ENCODE data around the gene GAA.
A peak's percentile ranks its signal among the peaks of the same experiment; 100 is the strongest.

The GAA gene

DNA sequence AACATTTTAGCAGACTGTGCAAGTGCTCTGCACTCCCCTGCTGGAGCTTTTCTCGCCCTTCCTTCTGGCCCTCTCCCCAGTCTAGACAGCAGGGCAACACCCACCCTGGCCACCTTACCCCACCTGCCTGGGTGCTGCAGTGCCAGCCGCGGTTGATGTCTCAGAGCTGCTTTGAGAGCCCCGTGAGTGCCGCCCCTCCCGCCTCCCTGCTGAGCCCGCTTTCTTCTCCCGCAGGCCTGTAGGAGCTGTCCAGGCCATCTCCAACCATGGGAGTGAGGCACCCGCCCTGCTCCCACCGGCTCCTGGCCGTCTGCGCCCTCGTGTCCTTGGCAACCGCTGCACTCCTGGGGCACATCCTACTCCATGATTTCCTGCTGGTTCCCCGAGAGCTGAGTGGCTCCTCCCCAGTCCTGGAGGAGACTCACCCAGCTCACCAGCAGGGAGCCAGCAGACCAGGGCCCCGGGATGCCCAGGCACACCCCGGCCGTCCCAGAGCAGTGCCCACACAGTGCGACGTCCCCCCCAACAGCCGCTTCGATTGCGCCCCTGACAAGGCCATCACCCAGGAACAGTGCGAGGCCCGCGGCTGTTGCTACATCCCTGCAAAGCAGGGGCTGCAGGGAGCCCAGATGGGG is 3.1 kb downstream of the GAA start:
- DNase-seq (ENCODE audit: low read depth): peak; percentile 15

DNA sequence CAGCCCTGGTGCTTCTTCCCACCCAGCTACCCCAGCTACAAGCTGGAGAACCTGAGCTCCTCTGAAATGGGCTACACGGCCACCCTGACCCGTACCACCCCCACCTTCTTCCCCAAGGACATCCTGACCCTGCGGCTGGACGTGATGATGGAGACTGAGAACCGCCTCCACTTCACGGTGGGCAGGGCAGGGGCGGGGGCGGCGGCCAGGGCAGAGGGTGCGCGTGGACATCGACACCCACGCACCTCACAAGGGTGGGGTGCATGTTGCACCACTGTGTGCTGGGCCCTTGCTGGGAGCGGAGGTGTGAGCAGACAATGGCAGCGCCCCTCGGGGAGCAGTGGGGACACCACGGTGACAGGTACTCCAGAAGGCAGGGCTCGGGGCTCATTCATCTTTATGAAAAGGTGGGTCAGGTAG is 3.6 kb downstream of the GAA start:
- no peak for DNase-seq (ENCODE audit: low read depth)

DNA sequence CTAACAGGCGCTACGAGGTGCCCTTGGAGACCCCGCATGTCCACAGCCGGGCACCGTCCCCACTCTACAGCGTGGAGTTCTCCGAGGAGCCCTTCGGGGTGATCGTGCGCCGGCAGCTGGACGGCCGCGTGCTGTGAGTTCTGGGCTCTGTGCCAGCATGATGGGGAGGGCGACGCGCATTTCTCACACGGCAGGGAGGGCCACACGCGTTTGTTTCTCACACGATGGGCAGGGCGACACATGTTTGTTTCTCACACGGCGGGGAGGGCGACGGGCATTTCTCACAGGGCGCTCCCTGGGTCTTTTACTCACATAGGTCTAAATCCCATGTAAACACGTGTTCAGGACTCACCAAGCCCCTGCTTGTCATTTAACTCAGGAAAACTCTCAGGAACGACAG is 4.4 kb downstream of the GAA start:
- DNase-seq (ENCODE audit: low read depth): no peak

DNA sequence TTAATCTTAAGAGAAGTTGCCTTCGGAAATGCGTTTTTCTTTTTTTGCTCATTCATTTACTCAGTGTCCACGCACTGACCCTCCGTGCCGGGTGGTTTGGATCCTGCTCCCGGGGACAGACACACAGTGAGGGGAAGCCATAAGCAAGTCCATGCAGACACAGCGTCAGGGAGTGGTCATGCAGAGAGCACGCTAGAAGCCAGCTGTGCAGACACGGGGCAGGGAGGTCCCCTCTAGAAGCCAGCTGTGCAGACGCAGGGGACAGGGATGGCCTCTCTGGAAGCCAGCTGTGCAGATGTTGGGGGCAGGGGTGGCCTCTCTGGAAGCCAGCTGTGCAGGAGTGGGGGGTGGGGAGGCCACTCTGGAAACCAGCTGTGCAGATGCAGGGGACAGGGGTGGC is 4.8 kb downstream of the GAA start:
- DNase-seq (ENCODE audit: low read depth): no peak

DNA sequence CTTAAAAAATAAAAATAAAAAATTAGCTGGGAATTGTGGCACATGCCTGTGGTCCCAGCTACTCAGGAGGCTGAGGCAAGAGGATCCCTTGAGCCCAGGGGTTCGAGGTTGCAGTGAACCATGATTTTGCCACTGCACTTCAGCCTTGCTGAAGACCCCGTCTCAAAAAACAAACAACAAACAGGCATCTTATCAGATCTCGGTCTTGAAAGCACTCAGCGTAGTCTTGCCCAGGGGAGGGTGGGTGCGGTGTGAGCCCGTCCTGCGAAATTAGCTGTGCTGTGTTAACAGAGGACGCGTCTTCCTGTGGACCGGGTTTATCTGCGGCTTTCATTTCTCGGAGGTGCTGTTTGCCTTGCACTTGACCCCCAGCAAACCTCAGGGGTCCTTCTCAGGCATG is 5.4 kb downstream of the GAA start:
- DNase-seq (ENCODE audit: low read depth): no peak

DNA sequence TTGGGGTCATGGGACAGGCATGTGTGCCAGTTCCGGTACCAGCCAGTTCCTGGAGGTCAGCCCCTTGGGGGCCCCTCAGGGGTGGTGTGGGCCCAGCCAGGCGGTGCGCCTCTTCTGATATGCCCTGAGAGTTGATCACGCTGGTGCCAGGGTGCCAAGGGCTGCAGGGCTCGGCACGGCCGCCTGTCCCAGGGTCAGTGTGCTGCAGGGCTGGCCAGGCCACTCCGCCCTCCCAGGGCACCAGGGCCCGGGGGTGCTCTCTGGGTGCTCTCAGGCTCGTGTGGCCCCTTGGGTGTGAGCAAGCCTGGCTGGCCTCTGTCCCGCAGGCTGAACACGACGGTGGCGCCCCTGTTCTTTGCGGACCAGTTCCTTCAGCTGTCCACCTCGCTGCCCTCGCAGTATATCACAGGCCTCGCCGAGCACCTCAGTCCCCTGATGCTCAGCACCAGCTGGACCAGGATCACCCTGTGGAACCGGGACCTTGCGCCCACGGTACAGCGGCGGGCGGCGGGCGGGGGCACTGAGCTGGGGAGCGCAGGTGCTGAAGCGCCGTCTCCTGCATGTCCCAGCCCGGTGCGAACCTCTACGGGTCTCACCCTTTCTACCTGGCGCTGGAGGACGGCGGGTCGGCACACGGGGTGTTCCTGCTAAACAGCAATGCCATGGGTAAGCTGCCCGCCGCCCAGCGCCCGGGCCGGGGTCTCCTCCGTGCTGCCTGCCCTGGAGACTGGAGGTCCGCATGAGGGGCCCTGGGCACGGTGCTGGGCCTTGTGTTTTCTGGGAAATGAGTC is 6.0 kb downstream of the GAA start:
- DNase-seq (ENCODE audit: low read depth): no peak

DNA sequence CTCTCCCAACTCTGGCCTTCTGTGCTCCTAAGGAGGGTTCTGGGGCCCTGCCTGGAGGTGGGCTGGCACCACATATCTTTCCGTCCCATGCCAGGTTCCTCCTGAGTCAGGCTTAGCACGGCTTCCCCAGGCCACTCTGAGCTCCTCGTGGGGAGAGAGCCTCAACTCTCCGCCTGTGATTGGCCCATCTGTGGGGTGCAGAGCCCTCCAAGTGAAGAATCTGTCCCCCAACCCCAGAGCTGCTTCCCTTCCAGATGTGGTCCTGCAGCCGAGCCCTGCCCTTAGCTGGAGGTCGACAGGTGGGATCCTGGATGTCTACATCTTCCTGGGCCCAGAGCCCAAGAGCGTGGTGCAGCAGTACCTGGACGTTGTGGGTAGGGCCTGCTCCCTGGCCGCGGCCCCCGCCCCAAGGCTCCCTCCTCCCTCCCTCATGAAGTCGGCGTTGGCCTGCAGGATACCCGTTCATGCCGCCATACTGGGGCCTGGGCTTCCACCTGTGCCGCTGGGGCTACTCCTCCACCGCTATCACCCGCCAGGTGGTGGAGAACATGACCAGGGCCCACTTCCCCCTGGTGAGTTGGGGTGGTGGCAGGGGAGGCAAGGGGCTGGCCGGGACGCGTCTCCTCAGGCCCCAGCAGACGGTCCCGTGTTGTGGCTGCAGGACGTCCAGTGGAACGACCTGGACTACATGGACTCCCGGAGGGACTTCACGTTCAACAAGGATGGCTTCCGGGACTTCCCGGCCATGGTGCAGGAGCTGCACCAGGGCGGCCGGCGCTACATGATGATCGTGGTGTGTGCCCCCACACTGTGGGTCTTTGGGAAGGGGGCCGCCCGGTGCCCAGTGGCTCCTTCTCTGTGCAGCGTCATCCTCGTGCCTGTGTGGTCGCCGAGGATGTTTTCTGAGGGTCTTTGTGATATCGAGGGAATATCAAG is 6.9 kb downstream of the GAA start:
- DNase-seq (ENCODE audit: low read depth): no peak

DNA sequence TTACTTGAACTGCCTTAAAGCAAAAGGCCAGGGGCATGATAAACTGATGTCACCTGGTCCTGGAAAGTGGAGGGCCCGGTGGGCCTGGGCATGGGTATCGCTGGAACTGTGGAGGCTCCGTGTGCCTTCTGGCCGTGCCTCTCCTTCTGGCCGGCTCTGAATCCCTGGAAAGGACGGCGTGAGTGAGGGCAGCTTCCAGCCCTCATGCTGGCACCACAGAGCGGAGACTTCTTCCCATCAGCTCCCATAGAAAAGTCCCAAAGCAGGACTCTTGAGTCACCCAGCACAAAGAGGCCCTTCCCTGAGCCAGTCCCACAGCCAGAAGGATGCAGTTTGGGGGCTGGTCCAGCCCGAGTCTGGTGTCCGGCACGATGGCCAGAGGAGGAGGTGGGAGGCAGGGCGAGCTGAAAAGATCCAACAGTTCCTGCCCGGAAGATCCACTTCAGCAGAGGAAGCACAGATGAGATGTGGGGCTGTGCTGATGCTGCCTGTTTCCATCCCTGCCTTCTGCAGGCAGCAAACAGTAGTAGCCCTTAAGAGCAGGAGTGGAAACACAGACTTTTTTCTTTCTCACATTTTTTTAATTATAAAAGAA is 7.8 kb downstream of the GAA start:
- DNase-seq (ENCODE audit: low read depth): no peak

DNA sequence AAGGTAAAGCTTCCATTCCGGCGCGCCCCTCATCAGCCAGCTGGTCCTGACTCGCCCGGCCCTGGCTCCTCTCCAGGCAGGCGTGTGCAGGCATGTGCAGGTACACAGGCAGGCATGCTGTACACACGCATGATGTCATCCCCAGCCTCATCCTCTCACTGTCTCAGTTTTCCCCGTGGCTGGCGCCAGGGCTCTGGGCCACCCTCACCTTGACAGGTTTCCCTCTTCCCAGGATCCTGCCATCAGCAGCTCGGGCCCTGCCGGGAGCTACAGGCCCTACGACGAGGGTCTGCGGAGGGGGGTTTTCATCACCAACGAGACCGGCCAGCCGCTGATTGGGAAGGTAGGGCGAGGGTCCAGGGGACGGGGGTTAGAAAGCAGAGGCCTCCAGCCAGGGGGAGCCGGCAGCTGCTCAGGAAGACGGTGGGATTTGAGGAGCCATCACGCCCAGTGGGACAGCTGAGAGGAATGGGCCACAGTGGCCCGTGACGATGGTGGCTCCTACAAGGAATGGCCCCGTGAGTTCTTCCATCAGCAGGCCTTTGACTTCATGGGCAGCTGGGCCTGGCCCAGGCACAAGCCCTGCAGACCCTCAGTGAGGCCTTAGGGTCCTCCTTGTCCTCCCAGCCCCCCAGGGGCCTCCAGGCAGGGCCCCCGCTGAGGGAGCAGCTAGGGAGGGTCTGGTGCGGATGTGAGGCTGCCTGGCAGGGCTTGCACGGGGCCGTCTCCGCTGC is 8.5 kb downstream of the GAA start:
- no peak for DNase-seq (ENCODE audit: low read depth)

DNA sequence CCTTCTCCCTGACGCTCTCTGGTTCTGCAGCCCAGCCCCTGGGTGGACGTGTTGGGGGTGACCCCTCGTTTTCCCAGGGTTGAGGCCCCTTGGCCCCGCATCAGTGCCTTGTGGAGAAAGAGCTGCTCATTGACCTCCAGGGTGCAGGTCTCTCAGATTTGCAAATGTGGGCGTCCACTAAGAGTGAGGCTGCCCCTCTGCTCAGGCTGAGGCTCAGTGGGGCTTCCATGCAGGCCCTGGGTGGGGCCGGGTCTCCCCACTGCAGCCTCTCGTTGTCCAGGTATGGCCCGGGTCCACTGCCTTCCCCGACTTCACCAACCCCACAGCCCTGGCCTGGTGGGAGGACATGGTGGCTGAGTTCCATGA is 9.0 kb downstream of the GAA start:
- DNase-seq (ENCODE audit: low read depth): no peak

DNA sequence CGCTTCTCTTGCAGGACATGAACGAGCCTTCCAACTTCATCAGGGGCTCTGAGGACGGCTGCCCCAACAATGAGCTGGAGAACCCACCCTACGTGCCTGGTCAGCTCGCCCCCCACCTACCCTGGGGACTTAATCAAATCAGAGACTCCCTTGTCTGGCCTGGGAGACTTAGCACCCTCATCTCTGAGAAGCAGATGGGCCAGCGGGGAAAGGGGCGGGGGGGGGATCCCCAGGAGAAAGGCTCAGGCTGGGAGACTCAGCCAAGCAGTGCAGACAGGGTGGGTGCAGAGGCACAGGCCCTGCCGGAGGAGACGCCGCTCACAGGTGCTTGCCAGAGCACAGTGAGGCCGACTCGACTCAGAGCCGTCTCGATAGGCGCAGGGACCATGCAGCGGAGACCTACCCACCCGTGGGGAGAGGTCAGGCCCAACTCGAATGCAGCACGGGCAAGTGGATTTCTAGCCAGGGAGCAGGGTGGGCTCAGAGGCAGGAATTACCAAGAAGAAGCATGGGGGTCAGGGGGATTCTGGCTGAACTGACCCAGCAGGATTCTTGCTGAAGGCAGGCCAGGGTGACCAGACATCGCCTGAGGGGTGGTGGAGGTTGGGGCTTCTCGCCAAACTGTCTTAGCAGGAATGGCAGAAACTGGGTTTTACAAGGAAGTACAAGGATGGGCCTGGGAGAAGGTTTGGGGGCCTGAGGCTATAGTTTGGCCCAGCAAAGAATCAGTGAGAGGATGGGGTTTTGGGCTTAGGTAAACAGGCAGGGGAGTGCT is 9.7 kb downstream of the GAA start:
- DNase-seq (ENCODE audit: low read depth): no peak

DNA sequence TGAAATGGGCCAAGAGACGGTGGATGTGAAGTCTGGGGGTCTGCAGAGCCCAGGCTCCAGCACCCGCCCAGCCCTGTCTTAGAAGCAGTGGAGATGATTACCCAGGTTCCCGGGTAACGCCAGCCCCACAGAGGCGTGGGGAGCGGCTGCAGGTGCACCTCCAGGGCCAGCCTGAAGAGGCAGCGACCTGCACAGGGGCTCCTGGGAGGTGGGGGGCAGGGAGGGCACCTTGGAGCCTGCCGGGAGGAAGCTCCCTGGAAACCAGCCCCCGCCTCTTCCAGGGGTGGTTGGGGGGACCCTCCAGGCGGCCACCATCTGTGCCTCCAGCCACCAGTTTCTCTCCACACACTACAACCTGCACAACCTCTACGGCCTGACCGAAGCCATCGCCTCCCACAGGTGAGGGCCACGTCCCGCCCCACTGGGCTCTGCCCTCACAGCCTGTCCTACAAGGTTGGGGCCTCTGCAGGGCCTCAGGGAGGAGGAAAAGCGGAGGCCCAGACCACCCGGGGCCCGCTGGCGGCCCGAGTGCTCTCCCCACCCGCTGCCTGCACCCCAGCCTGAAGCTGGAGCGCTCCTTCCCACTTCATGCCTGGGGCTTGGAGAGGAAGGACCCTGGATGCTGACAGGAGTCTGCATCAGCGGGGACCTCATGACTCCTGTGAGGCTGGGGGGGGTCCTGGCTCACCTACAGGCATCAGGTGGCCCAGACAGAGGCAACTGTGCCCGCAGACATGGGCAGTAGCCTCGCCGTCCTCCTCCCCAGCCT is 10.5 kb downstream of the GAA start:
- DNase-seq (ENCODE audit: low read depth): no peak

DNA sequence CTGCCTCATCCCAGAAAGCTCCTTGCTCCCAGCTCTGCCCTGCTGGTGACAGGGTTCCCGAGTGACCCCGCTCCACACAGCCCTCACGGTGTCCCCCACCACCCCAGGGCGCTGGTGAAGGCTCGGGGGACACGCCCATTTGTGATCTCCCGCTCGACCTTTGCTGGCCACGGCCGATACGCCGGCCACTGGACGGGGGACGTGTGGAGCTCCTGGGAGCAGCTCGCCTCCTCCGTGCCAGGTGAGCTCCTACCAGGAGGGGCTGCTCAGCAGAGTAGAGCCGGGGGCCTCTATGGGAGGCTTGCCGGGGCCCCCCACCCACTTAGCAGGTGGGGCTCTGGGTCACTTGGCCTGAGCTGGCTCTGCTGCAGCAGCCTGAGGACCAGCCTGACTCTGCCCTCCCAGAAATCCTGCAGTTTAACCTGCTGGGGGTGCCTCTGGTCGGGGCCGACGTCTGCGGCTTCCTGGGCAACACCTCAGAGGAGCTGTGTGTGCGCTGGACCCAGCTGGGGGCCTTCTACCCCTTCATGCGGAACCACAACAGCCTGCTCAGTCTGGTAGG is 11.2 kb downstream of the GAA start:
- DNase-seq (ENCODE audit: low read depth): no peak

DNA sequence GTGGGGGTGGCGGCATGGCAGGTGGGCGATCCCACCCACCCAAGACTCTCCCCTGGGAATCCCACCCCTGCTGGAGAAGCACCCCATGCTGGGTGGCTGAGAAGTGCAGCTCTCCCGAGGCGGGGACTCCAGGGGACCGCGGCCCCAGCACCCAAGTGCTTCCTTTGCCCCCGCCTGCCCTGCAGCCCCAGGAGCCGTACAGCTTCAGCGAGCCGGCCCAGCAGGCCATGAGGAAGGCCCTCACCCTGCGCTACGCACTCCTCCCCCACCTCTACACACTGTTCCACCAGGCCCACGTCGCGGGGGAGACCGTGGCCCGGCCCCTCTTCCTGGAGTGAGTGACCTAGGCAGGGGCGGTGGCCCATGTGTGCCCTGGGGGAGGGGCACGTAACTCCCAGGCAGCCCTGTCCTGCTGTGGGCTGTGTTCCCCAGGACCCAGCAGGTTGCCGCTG is 11.7 kb downstream of the GAA start:
- no peak for DNase-seq (ENCODE audit: low read depth)

DNA sequence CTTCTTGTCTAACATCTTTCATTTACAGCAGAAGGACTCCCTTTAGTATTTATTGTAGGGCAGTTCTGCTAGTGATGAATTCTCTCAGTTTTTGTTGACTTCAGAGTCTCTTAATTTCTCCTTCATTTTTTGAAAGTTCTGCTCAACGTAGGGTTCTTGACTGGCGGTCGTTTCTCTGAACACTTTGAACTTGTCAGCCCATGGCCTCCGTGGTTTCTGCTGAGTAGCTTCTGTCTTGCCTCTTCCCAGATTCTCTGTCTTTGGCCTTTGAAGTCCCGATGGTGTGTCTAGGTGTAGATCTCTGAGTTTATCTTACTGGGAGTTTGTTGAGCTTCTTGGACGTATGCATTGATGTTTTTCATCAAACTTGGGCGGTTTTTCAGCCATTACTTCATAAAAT is 13.4 kb downstream of the GAA start:
- DNase-seq (ENCODE audit: low read depth): no peak

DNA sequence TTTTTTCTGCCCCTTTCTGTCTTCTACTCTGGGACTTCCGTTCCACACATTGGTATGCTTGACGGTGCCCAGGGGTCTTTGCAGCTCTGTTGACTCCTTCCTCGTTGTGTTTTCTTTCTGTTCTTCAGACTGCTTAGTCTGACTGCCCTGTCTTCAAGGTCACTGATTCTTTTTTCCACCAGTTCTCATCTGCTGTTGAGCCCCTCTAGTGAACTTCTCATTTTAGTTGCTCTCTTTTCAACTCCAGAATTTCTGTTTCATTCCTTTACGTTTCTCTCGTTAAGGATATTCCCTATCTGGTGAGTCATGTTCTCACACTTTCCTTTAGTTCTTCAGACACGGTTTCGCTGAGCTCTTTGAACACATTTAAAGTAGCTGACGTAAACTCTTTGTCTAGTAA is 13.8 kb downstream of the GAA start:
- no peak for DNase-seq (ENCODE audit: low read depth)

DNA sequence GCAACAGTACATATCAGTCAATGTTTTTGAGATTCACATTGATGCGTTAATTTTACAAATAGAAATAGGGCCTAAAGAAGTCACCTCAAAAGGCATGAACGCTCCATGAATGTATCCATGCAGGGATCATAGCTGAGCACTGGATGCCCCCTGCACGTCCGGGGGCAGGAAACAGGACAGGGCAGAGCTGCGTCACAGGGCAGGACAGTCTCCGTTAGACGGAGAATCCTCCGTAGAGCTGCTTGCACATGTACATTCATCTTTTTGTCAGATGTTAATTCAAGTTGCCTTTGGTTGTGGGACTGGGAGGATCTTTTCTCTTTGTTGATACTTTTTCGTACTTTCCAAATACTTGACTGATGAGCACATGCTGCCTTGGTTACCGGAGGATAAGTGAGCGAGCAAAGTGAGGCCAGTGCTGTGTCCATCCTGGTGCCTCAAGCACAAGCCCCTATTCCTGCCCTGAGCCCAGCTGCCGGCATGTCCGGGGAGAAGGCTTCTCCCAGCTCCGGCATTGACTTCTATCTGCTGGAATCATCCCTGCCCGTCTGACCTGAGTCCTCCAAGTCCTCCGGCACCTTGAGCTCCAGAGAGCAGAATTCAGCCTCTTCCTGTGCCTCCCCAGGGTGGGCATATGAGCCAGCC is 15.0 kb downstream of the GAA start:
- peak; percentile 34 for DNase-seq (ENCODE audit: low read depth)

DNA sequence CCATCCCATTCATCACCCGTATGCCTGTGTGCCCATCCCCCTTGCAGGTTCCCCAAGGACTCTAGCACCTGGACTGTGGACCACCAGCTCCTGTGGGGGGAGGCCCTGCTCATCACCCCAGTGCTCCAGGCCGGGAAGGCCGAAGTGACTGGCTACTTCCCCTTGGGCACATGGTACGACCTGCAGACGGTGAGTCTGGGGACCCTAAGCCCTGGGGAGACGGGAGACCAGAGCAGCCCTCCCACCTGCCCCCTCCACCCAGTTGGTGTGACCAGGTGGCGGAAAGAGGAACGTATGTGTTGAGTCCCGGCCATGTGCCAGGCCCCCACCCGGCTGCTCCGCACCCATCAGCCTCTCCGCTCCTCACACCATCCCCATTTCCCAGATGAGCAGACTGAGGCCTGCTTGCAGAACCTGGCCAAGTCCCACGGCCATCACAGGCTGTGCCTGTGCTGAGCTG is 15.6 kb downstream of the GAA start:
- DNase-seq (ENCODE audit: low read depth): no peak
